ENCODE data around the gene LBP. TPM values are rescaled to one million over a fixed set of nuclear protein-coding genes. Genes with fewer than 3 reads are reported as not detected.

The LBP gene
- total and polyA plus RNA-seq, 2 experiments from 2014 or later, result 0.10 to 0.19 TPM

GRCh38 chr20:38308447-38308846 lies 37.8 kb upstream of the LBP start:
- H3F3A ChIP-seq (replicated peaks; ENCODE audit: low read depth), result no peaks in the 10 kb centered on the region
- no peak overlapping the region for H3K4me2 ChIP-seq
- H3K9me2 ChIP-seq (ENCODE audit: insufficient read depth), result peaks cover 1% of the 10 kb centered on the region; the same call in 1 of the 2 replicates
- no peak overlapping the region for H2AFZ ChIP-seq
- H3K79me2 ChIP-seq (replicated peaks; ENCODE audit: insufficient read depth), result no peaks in the 10 kb centered on the region
- ATAC-seq (no peak), DNase-seq (ENCODE audit: low spot score) (no peak)
- no peaks in the 10 kb centered on the region for H3K27me3 Mint-ChIP-seq (ENCODE audit: insufficient read depth, low read depth, poor library complexity)
- no peak overlapping the region for H3K4me3 ChIP-seq
- H3K4me1 Mint-ChIP-seq, result no peaks in the 10 kb centered on the region
- no peaks in the 10 kb centered on the region for H3K9me3 Mint-ChIP-seq
- no peaks in the 10 kb centered on the region for H4K20me1 ChIP-seq (replicated peaks; ENCODE audit: insufficient read depth)
- H3K36me3 ChIP-seq (ENCODE audit: insufficient read depth), result no peaks in the 10 kb centered on the region
- no peaks in the 10 kb centered on the region for H3K36me3 Mint-ChIP-seq (ENCODE audit: low read depth)
- H3K27me3 ChIP-seq (ENCODE audit: insufficient read depth), result no peaks in the 10 kb centered on the region
- no peak overlapping the region for H3K4me3 Mint-ChIP-seq
- H3K27ac Mint-ChIP-seq, result no peak overlapping the region
- no peak overlapping the region for H3K27ac ChIP-seq (ENCODE audit: low read depth)
- no peaks in the 10 kb centered on the region for H3K4me1 ChIP-seq (ENCODE audit: insufficient read depth)
- TF ChIP-seq ZNF114 (CRISPR knock-in tag; IDR thresholded peaks at IDR 0.05), result no peak
- TF ChIP-seq POLR2AphosphoS5 (IDR thresholded peaks at IDR 0.05; ENCODE audit: low read depth), result no peak
- TF ChIP-seq CREB1 (CRISPR knock-in tag; IDR thresholded peaks at IDR 0.05; ENCODE audit: low read depth), result no peak
- TF ChIP-seq, protein P1, sequence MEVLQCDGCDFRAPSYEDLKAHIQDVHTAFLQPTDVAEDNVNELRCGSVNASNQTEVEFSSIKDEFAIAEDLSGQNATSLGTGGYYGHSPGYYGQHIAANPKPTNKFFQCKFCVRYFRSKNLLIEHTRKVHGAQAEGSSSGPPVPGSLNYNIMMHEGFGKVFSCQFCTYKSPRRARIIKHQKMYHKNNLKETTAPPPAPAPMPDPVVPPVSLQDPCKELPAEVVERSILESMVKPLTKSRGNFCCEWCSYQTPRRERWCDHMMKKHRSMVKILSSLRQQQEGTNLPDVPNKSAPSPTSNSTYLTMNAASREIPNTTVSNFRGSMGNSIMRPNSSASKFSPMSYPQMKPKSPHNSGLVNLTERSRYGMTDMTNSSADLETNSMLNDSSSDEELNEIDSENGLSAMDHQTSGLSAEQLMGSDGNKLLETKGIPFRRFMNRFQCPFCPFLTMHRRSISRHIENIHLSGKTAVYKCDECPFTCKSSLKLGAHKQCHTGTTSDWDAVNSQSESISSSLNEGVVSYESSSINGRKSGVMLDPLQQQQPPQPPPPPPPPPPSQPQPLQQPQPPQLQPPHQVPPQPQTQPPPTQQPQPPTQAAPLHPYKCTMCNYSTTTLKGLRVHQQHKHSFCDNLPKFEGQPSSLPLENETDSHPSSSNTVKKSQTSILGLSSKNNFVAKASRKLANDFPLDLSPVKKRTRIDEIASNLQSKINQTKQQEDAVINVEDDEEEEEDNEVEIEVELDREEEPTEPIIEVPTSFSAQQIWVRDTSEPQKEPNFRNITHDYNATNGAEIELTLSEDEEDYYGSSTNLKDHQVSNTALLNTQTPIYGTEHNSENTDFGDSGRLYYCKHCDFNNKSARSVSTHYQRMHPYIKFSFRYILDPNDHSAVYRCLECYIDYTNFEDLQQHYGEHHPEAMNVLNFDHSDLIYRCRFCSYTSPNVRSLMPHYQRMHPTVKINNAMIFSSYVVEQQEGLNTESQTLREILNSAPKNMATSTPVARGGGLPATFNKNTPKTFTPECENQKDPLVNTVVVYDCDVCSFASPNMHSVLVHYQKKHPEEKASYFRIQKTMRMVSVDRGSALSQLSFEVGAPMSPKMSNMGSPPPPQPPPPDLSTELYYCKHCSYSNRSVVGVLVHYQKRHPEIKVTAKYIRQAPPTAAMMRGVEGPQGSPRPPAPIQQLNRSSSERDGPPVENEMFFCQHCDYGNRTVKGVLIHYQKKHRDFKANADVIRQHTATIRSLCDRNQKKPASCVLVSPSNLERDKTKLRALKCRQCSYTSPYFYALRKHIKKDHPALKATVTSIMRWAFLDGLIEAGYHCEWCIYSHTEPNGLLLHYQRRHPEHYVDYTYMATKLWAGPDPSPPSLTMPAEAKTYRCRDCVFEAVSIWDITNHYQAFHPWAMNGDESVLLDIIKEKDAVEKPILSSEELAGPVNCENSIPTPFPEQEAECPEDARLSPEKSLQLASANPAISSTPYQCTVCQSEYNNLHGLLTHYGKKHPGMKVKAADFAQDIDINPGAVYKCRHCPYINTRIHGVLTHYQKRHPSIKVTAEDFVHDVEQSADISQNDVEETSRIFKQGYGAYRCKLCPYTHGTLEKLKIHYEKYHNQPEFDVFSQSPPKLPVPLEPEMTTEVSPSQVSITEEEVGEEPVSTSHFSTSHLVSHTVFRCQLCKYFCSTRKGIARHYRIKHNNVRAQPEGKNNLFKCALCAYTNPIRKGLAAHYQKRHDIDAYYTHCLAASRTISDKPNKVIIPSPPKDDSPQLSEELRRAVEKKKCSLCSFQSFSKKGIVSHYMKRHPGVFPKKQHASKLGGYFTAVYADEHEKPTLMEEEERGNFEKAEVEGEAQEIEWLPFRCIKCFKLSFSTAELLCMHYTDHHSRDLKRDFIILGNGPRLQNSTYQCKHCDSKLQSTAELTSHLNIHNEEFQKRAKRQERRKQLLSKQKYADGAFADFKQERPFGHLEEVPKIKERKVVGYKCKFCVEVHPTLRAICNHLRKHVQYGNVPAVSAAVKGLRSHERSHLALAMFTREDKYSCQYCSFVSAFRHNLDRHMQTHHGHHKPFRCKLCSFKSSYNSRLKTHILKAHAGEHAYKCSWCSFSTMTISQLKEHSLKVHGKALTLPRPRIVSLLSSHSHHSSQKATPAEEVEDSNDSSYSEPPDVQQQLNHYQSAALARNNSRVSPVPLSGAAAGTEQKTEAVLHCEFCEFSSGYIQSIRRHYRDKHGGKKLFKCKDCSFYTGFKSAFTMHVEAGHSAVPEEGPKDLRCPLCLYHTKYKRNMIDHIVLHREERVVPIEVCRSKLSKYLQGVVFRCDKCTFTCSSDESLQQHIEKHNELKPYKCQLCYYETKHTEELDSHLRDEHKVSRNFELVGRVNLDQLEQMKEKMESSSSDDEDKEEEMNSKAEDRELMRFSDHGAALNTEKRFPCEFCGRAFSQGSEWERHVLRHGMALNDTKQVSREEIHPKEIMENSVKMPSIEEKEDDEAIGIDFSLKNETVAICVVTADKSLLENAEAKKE (CRISPR knock-in tag; IDR thresholded peaks at IDR 0.05), result no peak
- no peak for TF ChIP-seq CTCF (conservative IDR thresholded peaks at IDR 0.05; ENCODE audit: low read depth in 2 of 2)
- TF ChIP-seq NANOG (IDR thresholded peaks at IDR 0.05; ENCODE audit: borderline replicate concordance), result no peak
- TF ChIP-seq EZH2phosphoT487 (IDR thresholded peaks at IDR 0.05; ENCODE audit: unreplicated experiment), result no peak
- TF ChIP-seq, protein P2, sequence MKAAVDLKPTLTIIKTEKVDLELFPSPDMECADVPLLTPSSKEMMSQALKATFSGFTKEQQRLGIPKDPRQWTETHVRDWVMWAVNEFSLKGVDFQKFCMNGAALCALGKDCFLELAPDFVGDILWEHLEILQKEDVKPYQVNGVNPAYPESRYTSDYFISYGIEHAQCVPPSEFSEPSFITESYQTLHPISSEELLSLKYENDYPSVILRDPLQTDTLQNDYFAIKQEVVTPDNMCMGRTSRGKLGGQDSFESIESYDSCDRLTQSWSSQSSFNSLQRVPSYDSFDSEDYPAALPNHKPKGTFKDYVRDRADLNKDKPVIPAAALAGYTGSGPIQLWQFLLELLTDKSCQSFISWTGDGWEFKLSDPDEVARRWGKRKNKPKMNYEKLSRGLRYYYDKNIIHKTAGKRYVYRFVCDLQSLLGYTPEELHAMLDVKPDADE (IDR thresholded peaks at IDR 0.05), result no peak
- no peak for TF ChIP-seq JUNB (IDR thresholded peaks at IDR 0.05; ENCODE audit: unreplicated experiment)
- TF ChIP-seq STAT1 (IDR thresholded peaks at IDR 0.05; ENCODE audit: unreplicated experiment), result no peak
- no peak for TF ChIP-seq REST (IDR thresholded peaks at IDR 0.05; ENCODE audit: unreplicated experiment)
- no peak for TF ChIP-seq EZH2 (IDR thresholded peaks at IDR 0.05; ENCODE audit: low read depth, unreplicated experiment)
- no peak for TF ChIP-seq ZNF331 (CRISPR knock-in tag; IDR thresholded peaks at IDR 0.05; ENCODE audit: low read depth)

Measured in GM23338 (cell line).